GM23338 (cell line): ENCODE data around the gene SIAH1. TPM values are rescaled to one million over a fixed set of nuclear protein-coding genes. Genes with fewer than 3 reads are reported as not detected.
"Not testable (repeated sequence)": the region's sequence is repeated elsewhere in the genome, so short reads cannot be mapped to it uniquely, and the experiment has no call there.

Source experiments
- ATAC-seq: fragments of 200-7000 bp; cut with Tn5 transposase; 3 replicates; pipeline ENCODE4 v1.9.1; 2020
- DNase-seq: peaks from one replicate; pipeline ENCODE4 v3.0.0-alpha.2; 2015; ENCODE audit warnings: low spot score
- H2AFZ ChIP-seq: fragments of 200-600 bp; sonication (generic); 2 replicates; pipeline ENCODE4 v1.8.0; 2016; ENCODE audit warnings: antibody characterized with exemption, mild to moderate bottlenecking, moderate library complexity
- H3F3A ChIP-seq: fragments of 200-600 bp; sonication (generic); replicated peaks from 2 replicates; pipeline ENCODE4 v1.8.0; 2017; ENCODE audit warnings: antibody characterized with exemption, mixed run types, low read depth
- H3K27ac ChIP-seq: fragments of 200-600 bp; sonication (generic); 2 replicates; pipeline ENCODE4 v1.6.1; 2016; ENCODE audit warnings: low read depth
- H3K27me3 ChIP-seq: fragments of 200-600 bp; sonication (generic); 2 replicates; pipeline ENCODE4 v1.8.0; 2016; ENCODE audit warnings: mild to moderate bottlenecking, mixed run types, moderate library complexity; ENCODE audit not compliant: insufficient read depth
- H3K36me3 ChIP-seq: fragments of 200-600 bp; sonication (generic); 2 replicates; pipeline ENCODE4 v1.8.0; 2016; ENCODE audit warnings: mild to moderate bottlenecking; ENCODE audit not compliant: insufficient read depth
- H3K4me1 ChIP-seq: fragments of 200-600 bp; sonication (generic); 2 replicates; pipeline ENCODE4 v1.8.0; 2016; ENCODE audit warnings: mild to moderate bottlenecking, moderate library complexity; ENCODE audit not compliant: insufficient read depth
- H3K4me2 ChIP-seq: fragments of 200-600 bp; sonication (generic); 2 replicates; pipeline ENCODE4 v1.7.1; 2017; ENCODE audit warnings: mixed run types
- H3K4me3 ChIP-seq: fragments of 200-600 bp; sonication (generic); 2 replicates; pipeline ENCODE4 v1.6.1; 2016; ENCODE audit warnings: mixed run types
- H3K79me2 ChIP-seq: fragments of 200-600 bp; sonication (generic); replicated peaks from 2 replicates; pipeline ENCODE4 v1.8.0; 2017; ENCODE audit warnings: mild to moderate bottlenecking; ENCODE audit not compliant: insufficient read depth
- H3K9me2 ChIP-seq: fragments of 200-600 bp; sonication (generic); 2 replicates; pipeline ENCODE4 v1.8.0; 2017; ENCODE audit not compliant: insufficient read depth
- H4K20me1 ChIP-seq: fragments of 200-600 bp; sonication (generic); replicated peaks from 2 replicates; pipeline ENCODE4 v1.8.0; 2017; ENCODE audit warnings: mild to moderate bottlenecking; ENCODE audit not compliant: insufficient read depth
- H3K27ac Mint-ChIP-seq: 2 replicates; pipeline ENCODE4 v1.8.0; 2020; ENCODE audit warnings: inconsistent platforms, mild to moderate bottlenecking, moderate library complexity, mixed read lengths
- H3K27me3 Mint-ChIP-seq: 3 replicates; pipeline ENCODE4 v1.8.0; 2022; ENCODE audit warnings: low read depth, mild to moderate bottlenecking, moderate library complexity, mixed read lengths, inconsistent platforms; ENCODE audit not compliant: insufficient read depth, poor library complexity
- H3K36me3 Mint-ChIP-seq: 3 replicates; pipeline ENCODE4 v1.8.0; 2021; ENCODE audit warnings: low read depth, mild to moderate bottlenecking, inconsistent platforms, moderate library complexity, mixed read lengths
- H3K4me1 Mint-ChIP-seq: 3 replicates; pipeline ENCODE4 v1.8.0; 2020; ENCODE audit warnings: mild to moderate bottlenecking, inconsistent platforms, mixed read lengths
- H3K4me3 Mint-ChIP-seq: 3 replicates; pipeline ENCODE4 v1.8.0; 2021; ENCODE audit warnings: moderate library complexity, mild to moderate bottlenecking, inconsistent platforms, mixed read lengths
- H3K9me3 Mint-ChIP-seq: 3 replicates; pipeline ENCODE4 v1.8.0; 2020; ENCODE audit warnings: moderate library complexity, mild to moderate bottlenecking, inconsistent platforms, mixed read lengths
- CREB1 ChIP-seq: fragments of 250-450 bp; sonication (Bioruptor Pico); IDR thresholded peaks from 2 replicates; pipeline ENCODE4 v1.5.0; 2020; ENCODE audit warnings: low read depth, mild to moderate bottlenecking, moderate library complexity
- CTCF ChIP-seq, 2 experiments: fragments of 200-600 bp in 1 of 2; sonication (generic) in 1 of 2; conservative IDR thresholded peaks; 2 replicates each; pipeline versions ENCODE4 v1.5.1 to v1.6.1; 2016 to 2017; ENCODE audit warnings: antibody characterized with exemption in 2 of 2, low read depth in 2 of 2, mild to moderate bottlenecking in 2 of 2, moderate library complexity in 1 of 2
- ETS1 ChIP-seq: IDR thresholded peaks from 2 replicates; pipeline ENCODE4 v1.6.1; 2016; ENCODE audit warnings: antibody characterized with exemption
- EZH2 ChIP-seq: fragments of 200-600 bp; sonication (generic); IDR thresholded peaks from one replicate; pipeline ENCODE4 v1.8.0; 2017; ENCODE audit warnings: antibody characterized with exemption, mild to moderate bottlenecking, low read depth; ENCODE audit not compliant: unreplicated experiment
- EZH2phosphoT487 ChIP-seq: fragments of 200-600 bp; sonication (generic); IDR thresholded peaks from one replicate; pipeline ENCODE4 v1.8.1; 2018; ENCODE audit warnings: antibody characterized with exemption; ENCODE audit not compliant: unreplicated experiment
- JUNB ChIP-seq: IDR thresholded peaks from one replicate; pipeline ENCODE4 v1.6.1; 2016; ENCODE audit warnings: antibody characterized with exemption; ENCODE audit not compliant: unreplicated experiment
- NANOG ChIP-seq: IDR thresholded peaks from 2 replicates; pipeline ENCODE4 v1.6.1; 2016; ENCODE audit warnings: antibody characterized with exemption, borderline replicate concordance
- POLR2AphosphoS5 ChIP-seq: IDR thresholded peaks from 2 replicates; pipeline ENCODE4 v1.6.1; 2016; ENCODE audit warnings: antibody characterized with exemption, low read depth
- STAT1 ChIP-seq: IDR thresholded peaks from one replicate; pipeline ENCODE4 v1.6.1; 2016; ENCODE audit warnings: antibody characterized with exemption; ENCODE audit not compliant: unreplicated experiment
- ZNF114 ChIP-seq: fragments of 250-450 bp; sonication (Bioruptor Pico); IDR thresholded peaks from 2 replicates; pipeline ENCODE4 v1.5.0; 2020; ENCODE audit warnings: mild to moderate bottlenecking, moderate library complexity
- ZNF331 ChIP-seq: fragments of 250-450 bp; sonication (Bioruptor Pico); IDR thresholded peaks from 2 replicates; pipeline ENCODE4 v1.5.0; 2020; ENCODE audit warnings: low read depth, mild to moderate bottlenecking, moderate library complexity
- polyA plus RNA-seq: library from polyadenylated mRNA; unstranded; fragments of >200 nt; fragmentation: Nextera tagmentation; extraction: Ambion mirVana; gene quantifications from 2 replicates; pipeline ENCODE4 v1.2.1, GENCODE V29; 2016
- total RNA-seq: library from RNA; depleted of rRNA; stranded (reverse); fragments of >200 nt; shearing (Covaris generic); gene quantifications from 2 replicates; pipeline ENCODE4 v1.2.3, GENCODE V29; 2014

Gene SIAH1
- total and polyA plus RNA-seq, 2 experiments from 2014 or later: 42.0 to 52.7 TPM

DNA sequence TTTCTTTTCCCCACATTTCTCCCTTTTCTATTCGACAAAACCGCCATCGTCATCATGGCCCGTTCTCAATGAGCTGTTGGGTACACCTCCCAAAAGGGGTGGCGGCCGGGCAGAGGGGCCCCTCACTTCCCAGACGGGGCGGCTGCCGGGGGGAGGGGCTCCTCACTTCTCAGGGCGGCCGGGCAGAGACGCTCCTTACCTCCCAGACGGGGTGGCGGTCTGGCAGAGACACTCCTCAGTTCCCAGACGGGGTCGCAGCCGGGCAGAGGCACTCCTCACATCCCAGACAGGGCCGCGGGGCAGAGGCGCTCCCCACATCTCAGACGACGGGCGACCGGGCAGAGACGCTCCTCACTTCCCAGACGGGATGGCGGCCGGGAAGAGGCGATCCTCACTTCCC lies 31.4 kb upstream of the SIAH1 start:
- H3K9me3 Mint-ChIP-seq: peaks cover 12% of the 10 kb centered on the region
- not testable (repeated sequence) for H3K27me3 Mint-ChIP-seq, H3K4me2 ChIP-seq, H3K4me3 ChIP-seq, H3K9me2 ChIP-seq, H3K79me2 ChIP-seq, H2AFZ ChIP-seq, H3K27me3 ChIP-seq, H3K4me3 Mint-ChIP-seq, ATAC-seq, H3K4me1 Mint-ChIP-seq, DNase-seq, H3K27ac Mint-ChIP-seq, H3K36me3 ChIP-seq, H4K20me1 ChIP-seq, H3K36me3 Mint-ChIP-seq, H3K4me1 ChIP-seq, H3F3A ChIP-seq, H3K27ac ChIP-seq

DNA sequence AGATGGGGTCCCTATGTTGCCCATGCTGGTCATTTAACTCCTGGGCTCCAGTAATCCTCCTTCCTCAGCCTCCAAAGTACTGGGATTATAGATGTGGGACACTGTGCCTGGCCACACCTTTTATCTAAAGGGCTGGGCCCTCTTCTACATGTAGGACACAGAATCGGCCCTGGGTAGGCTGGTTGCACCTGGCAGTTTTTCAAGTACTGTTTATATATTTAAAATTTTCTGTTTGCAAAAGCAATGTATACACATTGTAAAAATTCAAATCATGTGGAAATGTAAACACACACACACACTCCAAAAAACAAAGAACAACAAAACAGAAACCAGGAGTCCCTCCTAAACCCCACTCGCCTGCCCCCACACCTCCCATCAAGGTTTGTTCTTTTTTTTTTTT lies 28.1 kb upstream of the SIAH1 start:
- Histone ChIP-seq H3K4me2 (no peak overlapping the region), H3K4me3 (no peak overlapping the region), H2AFZ (no peak overlapping the region), H4K20me1 (no peaks in the 10 kb centered on the region), H3K4me1 (no peaks in the 10 kb centered on the region), H3F3A (no peaks in the 10 kb centered on the region), H3K9me2 (no peaks in the 10 kb centered on the region), H3K79me2 (no peaks in the 10 kb centered on the region), H3K27ac (no peak overlapping the region), H3K36me3 (no peaks in the 10 kb centered on the region), H3K27me3 (no peaks in the 10 kb centered on the region)
- no peak for DNase-seq
- Mint-ChIP-seq H3K27ac (no peak overlapping the region), H3K4me3 (no peak overlapping the region), H3K9me3 (peaks cover 12% of the 10 kb centered on the region), H3K36me3 (peaks cover 8% of the 10 kb centered on the region; the same call in 1 of the 3 replicates), H3K27me3 (peaks cover 12% of the 10 kb centered on the region), H3K4me1 (no peaks in the 10 kb centered on the region)
- ATAC-seq: no peak
- TF ChIP-seq ZNF331 (CRISPR knock-in tag) (no peak), STAT1 (no peak), JUNB (no peak), CTCF (conservative IDR thresholded peaks at IDR 0.05; ENCODE audit: low read depth in 2 of 2) (no peak), CREB1 (no peak), ZNF114 (CRISPR knock-in tag) (no peak), NANOG (no peak), POLR2AphosphoS5 (no peak)

- Histone ChIP-seq H3K36me3 (no peaks in the 10 kb centered on the region), H3K4me3 (no peak overlapping the region), H3K4me2 (no peak overlapping the region), H3K27me3 (no peaks in the 10 kb centered on the region), H3K9me2 (no peaks in the 10 kb centered on the region), H3K27ac (no peak overlapping the region), H2AFZ (peak overlapping the region; percentile 47; the same call in 1 of the 2 replicates), H3K4me1 (peaks cover 6% of the 10 kb centered on the region; the same call in 1 of the 2 replicates), H3K79me2 (no peaks in the 10 kb centered on the region), H4K20me1 (no peaks in the 10 kb centered on the region), H3F3A (no peaks in the 10 kb centered on the region)
- Mint-ChIP-seq H3K36me3 (no peaks in the 10 kb centered on the region), H3K9me3 (no peaks in the 10 kb centered on the region), H3K4me1 (peaks cover 7% of the 10 kb centered on the region; the same call in 2 of the 3 replicates), H3K27ac (no peak overlapping the region), H3K27me3 (peaks cover 5% of the 10 kb centered on the region), H3K4me3 (no peak overlapping the region)
- DNase-seq (no peak), ATAC-seq (no peak)
- TF ChIP-seq EZH2phosphoT487: no peak
- TF ChIP-seq EZH2: no peak
- TF ChIP-seq ZNF114 (CRISPR knock-in tag): no peak
- TF ChIP-seq JUNB: no peak
- no peak for TF ChIP-seq ETS1
- TF ChIP-seq CTCF (conservative IDR thresholded peaks at IDR 0.05; ENCODE audit: low read depth in 2 of 2): no peak
Observed at GRCh38 chr16:48409839-48410632, 24.8 kb upstream of the SIAH1 start.
